GM18867 (cell line): ENCODE measurements around the gene CCDC9B.

Experiments
- ATAC-seq: cut with Tn5 transposase; IDR thresholded peaks from one replicate; pipeline ENCODE4 v1.9.1; 2021; ENCODE audit warnings: mild to moderate bottlenecking, moderate library complexity; ENCODE audit not compliant: unreplicated experiment

The CCDC9B gene

GRCh38 chr15:40365624-40366456 lies 25.1 kb upstream of the CCDC9B start:
- no peak for ATAC-seq

DNA sequence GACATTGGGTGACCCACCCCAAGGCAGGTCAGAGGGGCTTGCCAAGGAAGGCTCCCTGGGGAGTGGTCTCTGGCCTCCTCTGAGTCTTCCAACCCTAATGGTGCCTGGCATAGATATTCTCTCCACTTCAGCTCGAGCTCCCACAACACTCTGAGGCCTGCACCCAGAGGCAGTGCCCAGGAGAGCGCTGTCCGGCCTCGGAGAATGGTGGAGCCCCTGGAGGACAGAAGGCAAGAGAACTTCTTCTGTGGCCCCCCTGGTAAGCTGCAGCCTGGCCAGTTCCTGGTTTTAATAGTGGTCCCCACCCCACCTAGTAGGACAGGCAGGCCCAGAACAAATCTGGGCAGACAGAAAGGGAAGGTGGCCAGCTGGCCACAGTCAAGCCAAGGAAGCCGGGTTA lies 24.3 kb upstream of the CCDC9B start:
- no peak for ATAC-seq

DNA sequence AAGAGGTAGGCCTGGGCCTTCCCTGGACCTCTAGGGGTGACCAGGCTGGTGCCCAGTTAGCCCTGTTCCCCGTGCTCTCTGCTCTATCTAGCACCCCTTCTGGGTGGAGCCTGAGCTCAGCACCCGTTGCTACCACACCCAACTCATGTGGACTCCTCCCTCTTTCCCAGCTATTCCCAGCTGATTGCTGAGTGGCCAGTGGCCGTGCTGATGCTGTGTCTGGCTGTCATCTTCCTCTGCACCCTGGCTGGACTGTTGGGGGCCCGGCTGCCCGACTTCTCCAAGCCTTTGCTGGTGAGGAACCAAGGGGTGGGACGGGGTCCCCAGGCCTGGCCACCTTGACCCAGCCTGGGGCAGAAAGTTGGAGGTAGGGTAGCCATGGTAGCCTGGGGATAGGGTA lies 23.5 kb upstream of the CCDC9B start:
- no peak for ATAC-seq

GRCh38 chr15:40363611-40364010 lies 22.9 kb upstream of the CCDC9B start:
- ATAC-seq: no peak

GRCh38 chr15:40361640-40362039 lies 20.9 kb upstream of the CCDC9B start:
- ATAC-seq: no peak

DNA sequence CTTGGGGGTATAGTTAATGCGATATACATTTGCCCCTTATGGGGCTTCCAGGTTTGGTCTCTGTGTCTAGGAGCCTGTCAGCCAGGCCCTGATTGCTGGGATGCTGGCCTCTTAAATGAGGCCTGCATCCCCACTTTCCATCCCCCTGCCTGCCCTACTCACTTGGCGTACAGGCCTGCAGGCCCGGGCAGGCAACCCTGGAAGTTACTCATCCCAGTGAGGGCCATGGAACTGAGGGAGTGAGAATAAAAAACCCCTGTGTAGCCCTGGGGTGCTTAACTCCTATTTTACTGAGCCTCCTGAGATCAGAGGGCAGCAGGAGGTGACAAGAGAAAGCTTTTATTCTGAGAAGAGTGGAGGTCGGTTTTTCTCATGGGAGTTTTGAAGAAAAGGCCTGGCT lies 19.3 kb upstream of the CCDC9B start:
- ATAC-seq: no peak

GRCh38 chr15:40358471-40359353 lies 18.0 kb upstream of the CCDC9B start:
- ATAC-seq: peak; percentile 28

DNA sequence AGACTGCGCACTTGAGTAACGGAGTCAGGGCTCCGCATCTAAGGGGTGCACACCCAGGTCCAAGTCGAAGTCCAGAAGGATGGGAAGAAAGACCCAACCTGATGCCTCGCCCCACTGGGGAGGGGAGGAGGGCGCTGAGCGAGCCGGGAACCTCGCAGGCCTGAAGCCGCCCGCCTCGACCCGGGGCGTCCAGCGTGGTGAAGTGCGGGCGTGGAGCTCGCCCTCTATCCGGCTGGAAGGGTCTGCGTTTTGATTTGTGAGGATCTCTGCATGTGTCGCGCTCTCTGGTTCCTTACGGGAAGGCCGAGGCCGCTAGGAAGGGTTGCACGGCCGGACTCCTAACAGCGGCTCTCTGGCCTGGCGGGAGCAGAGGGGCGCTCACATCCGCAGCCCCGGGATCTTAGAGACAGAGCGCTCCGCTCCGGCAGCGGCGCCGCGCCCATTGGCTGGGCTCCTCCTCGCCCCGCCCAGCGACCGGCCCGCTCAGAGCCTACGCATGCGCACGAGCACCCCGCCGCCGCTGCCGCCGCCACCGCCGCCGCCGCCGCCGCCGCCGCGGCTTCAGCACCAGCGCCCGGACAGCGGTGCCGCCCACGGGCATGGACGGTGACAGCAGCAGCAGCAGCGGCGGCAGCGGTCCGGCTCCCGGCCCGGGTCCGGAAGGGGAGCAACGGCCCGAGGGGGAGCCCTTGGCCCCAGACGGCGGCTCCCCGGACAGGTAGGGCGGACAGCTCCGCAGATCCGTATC lies 17.2 kb upstream of the CCDC9B start, which contains the start of gene DISP2:
TSS of gene DISP2 (plus strand) at position 497 of the 748 bp plus-strand sequence. CDS start at position 600, 103 bp downstream.
- ATAC-seq: peak; percentile 80

GRCh38 chr15:40357246-40357645 lies 16.5 kb upstream of the CCDC9B start:
- no peak for ATAC-seq

- no peak for ATAC-seq
These were observed 15.3 kb upstream of the CCDC9B start for GRCh38 chr15:40355976-40356585.

GRCh38 chr15:40354408-40355171 lies 13.9 kb upstream of the CCDC9B start:
- no peak for ATAC-seq

GRCh38 chr15:40353697-40354096 lies 13.0 kb upstream of the CCDC9B start:
- no peak for ATAC-seq

- no peak for ATAC-seq
These were observed 11.7 kb upstream of the CCDC9B start for GRCh38 chr15:40352281-40352901.

GRCh38 chr15:40349163-40349562 lies 8.4 kb upstream of the CCDC9B start:
- no peak for ATAC-seq

GRCh38 chr15:40348474-40348870 lies 7.7 kb upstream of the CCDC9B start:
- ATAC-seq: no peak

- ATAC-seq: no peak
These were observed 7.1 kb upstream of the CCDC9B start for GRCh38 chr15:40347559-40348473.

GRCh38 chr15:40346579-40347558 lies 6.1 kb upstream of the CCDC9B start:
- ATAC-seq: no peak
